Inflammatory macrophage (primary cell): ENCODE measurements around the gene WFDC12.
A peak's percentile ranks its signal among the peaks of the same experiment; 100 is the strongest.

Experiments used
- DNase-seq, 2 donors: peaks; one replicate each; pipeline ENCODE4 v3.0.0-alpha.2; 2020 to 2022

Gene WFDC12

DNA sequence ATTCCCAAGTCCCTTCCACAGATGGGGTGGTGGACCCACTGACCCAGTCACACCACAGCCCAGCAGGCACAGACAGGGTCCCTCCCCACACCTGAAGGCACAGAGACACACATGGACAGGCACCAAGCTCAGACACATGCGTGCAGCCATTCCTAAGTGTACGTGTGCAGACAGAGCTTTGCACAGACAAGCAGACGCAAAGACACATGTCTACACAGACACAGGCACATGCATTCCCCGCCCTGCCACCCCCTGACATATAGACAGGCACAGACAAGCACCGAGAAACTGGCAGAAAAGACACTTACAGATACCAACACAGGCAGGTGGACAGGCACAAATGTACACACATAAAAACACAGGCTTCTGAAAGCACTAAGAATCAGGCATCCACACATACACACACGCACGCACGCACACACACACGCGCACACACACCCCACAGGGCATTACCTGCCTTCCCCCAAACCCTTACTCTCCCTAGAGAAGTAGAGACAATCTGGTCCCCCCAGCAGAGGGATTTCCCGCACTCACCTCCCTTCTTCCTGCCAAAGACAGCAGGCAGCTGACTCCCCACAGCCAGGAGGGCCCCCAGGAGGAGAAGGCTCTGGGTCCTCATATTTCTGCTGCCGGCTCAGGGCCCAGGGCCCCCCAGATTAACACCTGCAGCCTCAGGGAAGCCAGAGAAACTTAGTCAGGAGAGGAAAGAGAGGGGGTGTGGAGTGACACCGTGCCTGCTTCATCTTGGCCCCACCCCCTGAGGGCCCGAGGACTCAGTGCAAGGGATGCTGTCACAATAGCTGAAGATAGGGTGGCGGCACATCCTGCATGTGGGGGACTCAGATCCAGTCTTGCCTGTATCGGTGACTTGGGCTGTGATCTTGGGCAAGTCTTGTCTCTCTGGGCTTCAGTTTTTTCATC is 9.5 kb downstream of the WFDC12 start, which contains the start of gene WFDC5:
Gene WFDC5, minus strand, starts transcription at position 710 of the 921 bp plus-strand sequence. Its CDS starts 91 bp downstream, at position 619.
- DNase-seq, result no peak

DNA sequence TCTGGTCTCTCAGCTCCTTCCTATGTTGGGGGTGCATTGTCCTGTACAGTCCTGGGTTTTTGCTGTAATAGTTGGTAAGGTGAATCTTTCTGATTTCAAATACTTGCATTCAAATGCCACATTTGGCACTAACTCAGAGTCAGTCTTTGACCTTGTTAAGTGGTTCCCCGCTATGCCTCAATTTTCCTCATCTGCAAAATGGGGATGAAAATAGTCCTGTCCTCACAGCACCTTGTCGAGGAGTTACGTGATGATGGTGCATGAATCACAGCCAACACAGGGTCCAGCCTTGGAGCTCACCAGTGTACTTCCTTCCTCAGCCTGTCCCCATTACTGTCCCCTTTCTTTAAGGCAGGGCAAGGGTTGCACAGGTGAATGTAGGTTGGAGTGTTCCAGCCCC is 10.4 kb downstream of the WFDC12 start:
- no peak for DNase-seq

DNA sequence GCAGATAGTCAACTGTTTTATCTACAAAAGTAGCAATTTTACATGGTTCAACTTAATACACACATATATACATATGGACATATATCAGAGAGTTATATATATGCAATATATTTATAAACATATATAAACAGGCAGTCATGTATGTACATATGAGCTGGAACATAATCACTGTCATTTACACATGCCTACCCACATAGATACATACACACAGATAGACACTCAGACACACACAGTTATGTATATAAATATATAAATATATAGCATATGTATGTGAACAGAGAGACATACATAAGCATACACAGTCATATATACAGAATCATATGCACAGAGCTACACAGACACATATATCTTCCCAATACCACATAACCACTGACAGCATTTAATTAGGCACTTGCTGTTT is 11.5 kb downstream of the WFDC12 start:
- no peak for DNase-seq

DNA sequence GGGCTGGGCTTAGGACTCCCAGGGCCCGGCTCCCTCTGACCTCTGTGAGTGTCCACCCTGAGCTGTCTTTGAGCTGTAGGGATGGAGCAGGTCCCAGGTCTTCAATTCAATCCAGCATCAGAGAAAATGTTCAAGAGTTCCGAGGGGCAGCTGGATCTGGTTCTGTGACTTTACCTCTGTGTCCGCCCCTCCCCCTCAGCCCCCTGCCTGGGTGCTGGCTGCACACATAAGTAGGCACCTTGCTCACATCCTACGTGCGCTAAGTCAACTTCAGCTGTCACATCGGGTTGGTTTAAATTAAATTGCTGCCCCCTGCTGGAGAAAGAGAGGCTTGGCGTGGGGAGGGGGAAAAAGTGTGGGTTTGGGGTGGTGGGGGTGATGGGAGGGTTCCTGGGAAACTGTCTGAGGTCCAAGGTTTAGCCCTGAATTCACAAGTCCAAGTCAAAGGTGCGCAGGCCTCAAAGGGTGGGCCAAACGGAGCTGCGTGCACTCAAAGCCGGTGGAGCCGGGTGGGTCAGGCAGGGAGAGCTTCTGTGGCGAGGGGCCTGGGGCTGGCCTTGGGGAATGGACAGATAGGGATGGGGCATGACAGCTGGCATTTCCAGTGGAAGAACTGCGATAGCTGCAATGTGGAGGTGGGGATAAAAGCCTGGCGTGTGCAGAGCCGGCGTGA is 12.3 kb downstream of the WFDC12 start:
- no peak for DNase-seq

DNA sequence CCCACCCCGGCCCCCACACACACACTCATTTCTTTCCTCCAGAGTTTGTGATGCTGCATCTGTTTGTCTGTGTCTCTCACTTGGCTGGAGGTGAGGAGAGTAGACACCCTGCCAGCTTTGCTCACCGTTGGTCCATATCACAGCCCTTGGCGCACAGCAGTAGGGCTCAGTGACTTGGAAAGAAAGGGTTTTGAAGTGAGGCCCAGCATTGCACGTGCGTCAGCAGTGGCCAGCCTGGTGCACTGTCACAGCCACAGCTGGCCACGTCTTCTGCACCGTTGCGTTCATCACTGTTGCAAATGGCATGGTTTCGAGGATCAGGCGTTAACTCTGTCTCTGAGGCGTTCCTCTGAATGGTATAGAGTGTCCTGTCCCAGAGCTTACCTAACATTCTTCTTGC is 13.0 kb downstream of the WFDC12 start:
- no peak for DNase-seq

DNA sequence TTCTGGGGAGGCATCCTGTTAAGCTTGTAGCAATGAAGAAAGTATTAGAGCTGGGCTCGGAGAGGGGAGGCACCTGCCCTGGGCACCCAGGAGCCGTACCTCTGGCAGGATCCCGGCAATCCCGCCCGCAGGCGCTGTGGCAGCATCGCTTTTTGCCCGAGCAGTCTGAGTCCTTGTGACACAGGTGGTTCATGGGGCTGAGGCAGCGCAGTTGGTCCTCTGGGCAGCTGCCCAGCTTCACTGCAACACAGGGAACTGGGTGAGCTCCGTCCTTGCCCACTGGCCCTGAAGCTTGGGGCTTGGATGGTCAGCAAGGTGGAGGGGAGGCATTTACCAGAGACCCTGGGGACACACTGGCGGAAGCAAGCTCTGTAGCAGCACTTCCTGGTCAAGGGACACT is 14.0 kb downstream of the WFDC12 start:
- no peak for DNase-seq

DNA sequence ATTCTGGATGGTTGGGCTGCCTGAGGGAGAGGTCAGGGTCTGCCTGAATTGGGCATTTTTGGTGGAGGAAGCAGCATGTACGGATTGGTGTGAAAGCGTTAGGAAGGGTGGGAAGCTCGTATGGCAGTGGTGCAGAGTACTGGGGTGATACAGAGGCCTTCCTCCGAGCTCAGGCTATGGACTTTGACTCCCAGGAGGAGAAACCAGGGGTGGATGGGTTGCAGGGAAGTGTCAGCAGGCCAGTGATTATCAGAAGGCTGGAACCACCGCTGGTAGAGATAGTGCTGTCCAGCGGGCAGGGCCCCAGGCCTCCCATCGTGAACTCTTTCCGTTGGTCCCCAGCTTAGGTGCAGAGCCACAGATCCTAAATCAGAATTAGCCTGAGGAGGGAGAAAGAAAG is 14.6 kb downstream of the WFDC12 start:
- no peak for DNase-seq

DNA sequence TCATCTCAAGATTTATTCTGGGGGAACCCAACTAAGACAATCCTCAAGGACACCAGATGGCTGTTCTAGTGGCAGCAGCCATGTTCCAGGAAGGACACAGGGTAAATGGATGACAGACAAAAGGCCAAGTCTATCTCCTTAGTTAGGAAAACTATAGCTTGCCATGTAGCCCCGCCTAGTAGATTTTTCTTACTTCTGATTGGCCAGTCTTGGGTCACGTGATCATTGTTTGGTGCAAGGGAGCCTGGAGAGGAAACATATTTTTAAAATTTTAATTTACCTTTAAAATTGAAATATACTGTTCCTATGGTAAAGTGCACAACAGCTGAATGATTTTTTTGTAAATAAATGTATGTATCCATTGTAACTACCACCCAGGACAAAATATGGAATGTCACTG is 18.9 kb downstream of the WFDC12 start:
- no peak for DNase-seq

DNA sequence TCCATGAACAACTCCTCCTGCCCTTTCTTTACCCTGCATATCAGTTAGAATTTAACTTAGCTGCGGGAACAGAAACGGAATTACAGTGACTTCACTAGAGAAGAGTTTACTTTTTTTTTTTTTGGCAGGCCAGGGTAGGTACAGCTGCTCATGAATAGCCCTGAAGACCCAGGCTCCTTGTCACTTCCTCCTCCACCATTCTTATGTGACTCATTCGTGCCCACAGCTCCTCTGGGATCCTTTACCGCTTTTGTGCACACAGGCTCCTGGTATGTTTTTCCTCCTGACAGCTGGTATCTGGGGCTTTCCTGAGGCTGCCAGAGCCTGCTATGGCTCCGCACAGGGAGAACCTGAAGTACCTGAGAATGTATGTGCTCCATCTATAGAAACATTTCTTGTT is 19.5 kb downstream of the WFDC12 start:
- DNase-seq, result no peak

DNA sequence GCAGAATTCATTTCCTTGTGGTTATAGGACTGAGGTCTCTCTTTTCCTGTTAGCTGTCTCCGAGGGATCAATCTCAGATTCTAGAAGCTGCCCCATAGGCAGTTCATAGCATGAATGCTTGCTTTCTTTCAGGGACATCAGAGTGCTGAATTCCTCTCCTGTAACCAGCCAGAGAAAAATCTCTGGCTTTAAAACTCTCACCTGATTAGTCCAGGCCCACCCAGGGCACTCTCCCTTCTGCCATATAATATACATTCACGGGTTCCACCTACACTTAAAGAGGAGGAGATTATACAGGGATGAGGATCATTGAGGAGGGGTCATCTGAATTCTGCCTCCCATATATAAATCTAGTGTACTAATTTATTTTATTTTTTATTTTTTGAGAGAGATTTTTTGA is 21.2 kb downstream of the WFDC12 start:
- DNase-seq, result no peak

DNA sequence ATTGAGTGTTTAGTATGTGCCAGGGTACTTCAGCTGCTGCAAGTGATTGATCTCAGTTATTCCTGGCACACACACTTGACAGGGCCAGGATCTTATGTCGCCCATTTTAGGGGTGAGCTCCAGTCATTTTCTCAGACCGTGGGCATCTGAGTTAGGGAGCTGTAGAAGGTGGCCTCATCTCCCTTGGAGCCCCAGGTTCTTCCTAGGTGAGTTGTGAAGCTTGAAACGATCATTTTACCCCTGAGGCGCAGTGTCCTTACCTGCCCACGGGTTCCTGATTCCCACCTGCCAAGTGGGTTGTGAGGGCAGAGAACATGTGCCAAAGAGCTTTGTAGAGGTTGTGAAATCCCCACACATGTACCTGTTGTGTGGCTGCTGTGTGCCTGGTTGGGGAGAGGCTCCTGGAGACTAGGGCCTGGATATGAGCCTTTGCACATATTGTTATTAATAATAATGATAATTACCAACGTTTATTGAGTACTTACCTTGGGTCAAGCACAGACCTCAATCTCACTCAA is 22.9 kb downstream of the WFDC12 start:
- DNase-seq, result no peak

DNA sequence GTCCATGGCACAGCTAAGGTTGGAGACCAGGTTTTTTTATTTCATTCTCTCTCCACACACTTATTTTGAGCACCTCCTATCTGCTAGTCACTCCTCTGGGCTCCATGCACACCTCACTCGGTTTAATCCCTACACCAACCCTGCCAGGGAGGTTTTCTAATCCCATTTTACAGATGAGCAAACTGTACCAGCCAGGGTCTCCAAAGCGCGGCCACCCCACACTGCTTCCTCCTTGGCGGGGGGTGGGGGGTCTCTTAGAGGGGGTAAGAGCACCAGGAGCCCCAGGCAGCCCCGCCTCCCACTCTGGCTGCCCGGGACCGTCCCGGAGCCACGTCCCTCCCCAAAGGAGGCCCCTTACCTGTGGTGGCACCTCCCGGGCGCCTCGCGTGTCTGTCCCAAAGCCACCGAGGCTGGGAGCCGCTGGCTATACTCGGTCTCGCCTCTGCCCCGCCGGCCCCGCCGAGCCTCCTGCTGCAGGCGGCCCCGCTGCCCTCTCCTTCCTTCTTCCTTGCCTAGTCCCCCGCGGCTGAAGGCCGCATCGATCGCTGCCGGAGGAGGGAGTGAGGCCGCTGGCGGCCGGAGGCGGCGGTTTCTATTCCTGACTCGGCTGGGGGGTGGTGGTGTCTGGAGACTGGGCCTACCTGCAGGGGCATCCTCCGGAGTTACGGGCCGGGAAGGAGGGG is 23.6 kb downstream of the WFDC12 start, which contains the start of gene KCNS1:
Gene KCNS1, minus strand, starts transcription at position 565 of the 683 bp plus-strand sequence. CDS start 1,891 bp downstream, outside the sequence.
- DNase-seq, result no peak

DNA sequence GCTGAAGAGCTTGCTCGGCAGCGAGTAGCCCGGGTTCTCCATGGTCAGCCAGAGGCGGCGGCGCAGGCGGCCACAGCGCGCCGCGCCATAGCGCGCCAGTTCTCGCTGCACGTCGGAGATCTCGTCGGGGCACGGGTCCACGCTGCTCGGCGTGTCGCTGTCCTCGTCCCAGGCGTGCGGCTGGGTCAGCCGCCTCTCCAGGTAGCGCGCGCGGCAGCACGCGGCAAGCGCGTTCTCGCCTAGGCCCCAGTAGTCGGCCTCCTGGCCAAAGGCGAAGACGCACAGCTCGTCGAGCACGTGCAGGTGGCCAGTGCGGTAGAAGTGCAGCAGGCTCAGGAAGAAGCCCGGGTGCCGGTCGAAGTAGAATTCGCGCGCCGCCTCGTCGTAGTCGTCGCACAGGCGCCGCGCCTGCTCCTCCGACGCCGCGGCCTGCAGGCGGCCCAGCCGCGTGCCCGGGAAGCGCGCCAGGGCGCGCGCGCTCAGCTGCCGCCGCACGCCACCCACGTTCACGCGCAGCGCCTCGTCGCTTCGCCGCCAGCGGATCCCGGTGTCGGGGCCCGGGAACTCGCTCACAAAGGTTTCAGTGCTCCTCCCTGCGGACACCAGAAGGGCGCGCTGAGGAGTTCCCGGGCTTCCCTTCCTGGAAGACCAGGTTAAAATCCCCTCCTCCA is 26.0 kb downstream of the WFDC12 start:
- DNase-seq, result peak; percentile 3 to 39

DNA sequence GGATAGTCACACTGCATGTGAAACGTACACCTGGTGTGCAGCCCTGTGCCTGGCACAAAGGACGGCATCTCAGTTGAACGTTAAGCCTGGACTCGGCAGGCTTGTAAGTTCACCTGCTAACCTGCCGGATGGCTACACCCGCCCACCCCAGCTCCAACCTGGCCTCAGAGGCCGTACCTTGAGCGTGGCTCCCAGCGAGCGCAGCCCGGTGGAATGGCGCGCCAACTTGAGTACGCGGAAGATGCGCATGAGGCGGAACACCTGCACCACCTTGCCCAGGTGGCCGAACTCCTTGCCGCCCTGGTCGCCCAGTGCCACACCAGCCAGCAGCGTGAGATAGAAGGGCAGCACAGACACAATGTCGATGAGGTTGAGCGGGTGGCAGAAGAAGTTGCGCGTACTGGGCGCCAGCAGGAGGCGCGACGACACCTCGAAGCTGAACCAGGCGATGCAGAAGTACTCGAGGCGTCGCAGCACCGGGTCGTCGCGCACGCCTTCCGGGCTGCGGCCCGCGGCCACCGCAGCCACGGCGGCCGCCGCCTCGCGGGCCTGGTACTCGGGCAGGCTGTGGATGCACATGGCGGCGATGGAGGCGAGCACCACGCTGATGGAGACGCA is 26.7 kb downstream of the WFDC12 start:
- peak; percentile 54 to 71 for DNase-seq

DNA sequence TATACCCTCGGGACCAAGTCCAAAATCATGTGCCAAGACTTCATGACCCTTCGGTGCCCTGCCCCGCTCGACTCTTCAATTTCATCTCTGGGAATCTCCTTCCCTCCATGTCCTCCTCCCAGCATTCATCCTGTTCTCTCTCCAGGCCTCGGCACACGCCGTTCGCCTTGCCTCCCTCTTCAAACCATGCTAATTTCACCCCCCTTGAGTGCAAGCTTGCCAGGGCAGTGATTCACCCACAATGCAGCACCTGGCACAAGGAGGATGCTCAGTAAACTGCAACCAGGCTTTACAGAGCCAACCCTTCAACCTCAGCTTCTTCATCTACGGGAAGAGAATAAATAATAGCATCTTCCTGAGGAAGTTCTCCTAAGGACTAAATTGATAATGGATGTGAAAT is 27.5 kb downstream of the WFDC12 start:
- DNase-seq, result no peak

DNA sequence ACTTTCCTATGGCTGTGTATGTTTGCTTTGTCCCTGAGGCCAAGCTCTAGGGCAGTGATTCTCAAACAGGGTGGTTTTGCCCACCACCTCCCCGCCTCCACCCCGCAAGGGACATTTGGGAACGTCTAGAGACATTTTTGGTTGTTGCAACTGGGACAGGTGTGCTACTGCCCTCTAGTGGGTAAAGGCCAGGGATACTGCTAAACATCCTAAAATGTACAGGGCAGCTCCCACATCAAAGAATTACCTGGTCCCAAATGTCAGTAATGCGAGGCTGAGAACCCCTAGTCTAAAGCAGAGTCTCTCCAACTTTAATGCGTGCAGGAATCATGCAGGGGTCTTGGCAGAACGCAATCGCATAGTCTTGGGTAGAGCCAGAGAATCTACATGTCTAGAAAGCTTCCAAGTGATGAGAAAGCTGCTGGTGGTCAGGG is 28.4 kb downstream of the WFDC12 start:
- DNase-seq, result peak; percentile 48 to 70

DNA sequence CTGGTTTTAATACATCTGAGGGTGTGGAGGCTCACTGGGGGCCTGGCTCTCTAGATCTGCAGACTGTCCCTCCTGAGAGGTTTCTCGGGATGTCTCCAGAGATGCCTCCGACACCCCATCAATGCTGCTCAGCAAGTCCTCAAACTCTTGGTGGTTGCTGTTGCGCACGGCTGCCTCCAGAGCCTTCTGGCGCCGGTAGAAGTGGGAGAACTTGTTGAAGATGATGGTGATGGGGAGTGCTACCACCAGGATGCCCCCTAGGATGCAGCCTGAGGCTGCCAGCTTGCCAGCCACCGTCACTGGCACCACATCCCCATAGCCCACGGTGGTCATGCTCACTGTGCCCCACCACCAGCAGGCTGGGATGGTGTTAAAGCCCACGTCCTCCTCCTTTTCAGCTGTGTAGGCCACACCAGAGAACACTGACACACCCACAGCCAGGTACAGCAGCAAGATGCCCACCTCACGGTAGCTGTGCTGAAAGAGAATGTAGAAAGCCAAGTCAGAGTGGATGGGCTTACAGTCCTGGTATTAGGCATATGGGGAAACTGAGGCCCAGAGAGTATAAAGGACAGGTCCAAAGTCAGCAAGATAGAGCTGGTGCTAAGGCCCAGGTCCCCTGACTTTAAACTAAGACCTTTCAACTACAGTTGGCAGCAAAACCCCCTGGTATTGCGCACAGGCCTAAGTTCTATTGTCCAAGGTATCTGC is 29.2 kb downstream of the WFDC12 start:
- DNase-seq, result no peak

DNA sequence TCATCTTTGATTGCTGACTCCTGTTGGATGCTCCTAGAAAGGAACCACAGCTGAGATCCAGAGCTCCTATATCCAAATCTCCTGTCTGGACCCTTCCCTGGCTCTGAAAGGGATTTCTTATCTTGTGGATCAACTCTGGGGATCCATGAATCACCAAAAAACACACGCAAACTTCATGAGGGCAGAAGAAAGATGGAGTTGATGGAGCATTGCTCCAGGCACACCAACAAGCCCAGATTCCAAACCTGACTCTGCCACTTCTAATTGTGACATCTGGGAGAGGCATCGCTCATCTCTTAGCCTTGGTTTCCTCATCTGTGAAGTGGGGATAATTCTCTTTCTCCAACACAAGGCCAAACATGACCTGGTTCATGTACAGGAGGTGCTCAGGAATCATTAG is 30.1 kb downstream of the WFDC12 start:
- no peak for DNase-seq

DNA sequence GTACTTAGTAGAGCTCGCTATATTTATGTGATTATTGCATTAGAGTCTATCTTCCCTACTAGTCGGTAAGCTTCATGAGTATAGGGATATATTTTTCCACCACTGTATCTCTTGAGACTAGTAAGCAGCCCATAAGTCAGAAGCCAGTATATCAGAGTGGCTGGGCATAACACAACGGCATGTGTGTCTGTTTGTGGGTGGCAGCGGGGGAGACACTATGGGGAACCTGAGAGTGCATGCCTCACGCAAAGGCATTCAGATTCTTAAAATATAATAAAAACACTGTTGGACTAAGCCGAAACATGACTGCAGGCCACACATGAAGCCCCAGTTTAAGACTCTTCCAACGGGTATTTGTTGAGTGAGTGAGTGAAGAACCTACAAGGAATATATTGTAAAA is 31.4 kb downstream of the WFDC12 start:
- DNase-seq, result no peak

DNA sequence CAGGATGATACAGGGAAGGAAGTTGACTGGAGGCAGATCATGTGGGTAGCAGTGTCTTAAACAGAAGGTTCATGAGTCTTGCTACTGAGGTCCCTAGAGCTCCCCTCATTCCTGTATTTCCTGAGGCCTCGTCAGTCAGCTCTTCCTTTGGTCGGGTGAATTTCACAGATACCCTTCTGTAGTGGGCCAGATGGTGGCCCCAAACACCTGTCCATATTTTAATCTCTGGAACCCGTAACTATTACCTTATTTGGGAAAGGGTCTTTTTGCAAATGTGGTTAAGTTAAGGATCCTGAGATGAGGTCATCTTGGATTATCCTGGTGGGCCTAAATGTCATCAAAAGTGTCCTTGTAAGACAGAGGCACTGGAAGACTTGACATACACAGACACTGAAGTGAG is 32.9 kb downstream of the WFDC12 start:
- peak in 1 of 2 donors; percentile 21 for DNase-seq

DNA sequence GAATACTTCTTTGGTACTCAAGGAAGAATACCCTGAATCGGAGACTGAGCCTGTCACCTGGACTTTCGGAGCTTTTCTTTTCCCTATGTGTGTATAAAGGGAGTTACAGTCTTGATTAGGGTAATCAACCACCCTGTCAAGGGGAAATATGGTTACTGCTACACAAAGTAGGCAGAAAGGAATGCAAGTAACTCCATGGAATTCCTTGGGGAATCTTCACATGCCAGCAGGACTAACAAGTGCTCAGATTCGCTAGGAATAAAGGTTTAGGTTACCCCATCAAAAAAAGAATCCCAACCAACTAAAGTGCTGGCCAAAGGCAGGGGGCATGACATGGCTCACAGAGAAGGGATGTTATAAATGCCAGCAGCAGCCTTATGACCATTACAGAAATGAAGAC is 33.8 kb downstream of the WFDC12 start:
- DNase-seq, result no peak
